ENCODE data around the gene HOXA2.

Gene HOXA2

DNA sequence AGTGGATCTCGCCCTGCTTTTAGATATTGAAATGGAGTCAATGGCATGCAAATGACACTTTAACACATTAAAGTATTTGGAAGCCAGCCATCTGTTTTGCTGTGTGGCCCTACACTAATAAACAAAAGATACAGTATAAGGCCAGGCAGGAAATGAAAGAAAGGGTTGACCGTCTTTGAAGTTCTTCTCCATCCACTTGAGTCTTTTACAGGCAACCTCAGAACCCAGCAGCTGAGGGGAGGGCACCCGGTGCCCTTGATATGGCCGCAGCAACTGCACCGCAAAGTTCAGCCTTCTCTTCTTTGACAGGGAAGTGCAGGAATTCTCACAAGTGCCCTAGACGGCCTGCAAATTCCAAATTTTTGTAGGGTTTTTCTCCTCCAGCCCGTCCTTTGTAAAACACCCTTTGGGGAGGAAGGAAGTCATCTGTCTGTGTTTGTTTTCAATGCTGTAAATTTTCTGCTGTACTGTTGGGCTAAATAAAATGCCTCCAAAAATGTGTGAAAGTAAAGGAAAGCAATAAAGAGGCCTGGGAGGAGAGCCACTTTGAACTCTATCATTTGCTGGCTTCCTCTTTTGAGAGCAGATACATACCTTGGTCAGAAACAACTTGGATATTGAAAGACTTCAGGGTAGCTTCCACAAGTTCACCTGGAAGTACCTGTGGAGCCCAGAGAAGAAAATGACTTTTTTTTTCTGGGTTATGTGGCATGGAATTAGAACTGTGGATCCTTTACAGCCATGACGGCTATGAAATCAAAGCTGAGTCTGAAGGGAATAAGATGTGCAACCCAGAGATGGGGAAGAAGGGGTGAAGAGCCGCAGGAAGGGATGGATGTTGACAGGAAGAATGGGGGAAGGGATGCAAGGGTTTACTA lies 10.3 kb downstream of the HOXA2 start:
- Histone ChIP-seq H3K36me3 (ENCODE audit: control insufficient read depth, insufficient read depth, low read length, severe bottlenecking) (no peaks in the 10 kb centered on the region), H3K9me3 (ENCODE audit: control insufficient read depth, low read length) (no peaks in the 10 kb centered on the region), H3K27me3 (replicated peaks; ENCODE audit: control insufficient read depth, insufficient read depth, low read length) (no peaks in the 10 kb centered on the region), H3K4me3 (ENCODE audit: low read length) (no peak overlapping the region), H3K9ac (ENCODE audit: low read length) (no peak overlapping the region), H3K4me1 (ENCODE audit: control insufficient read depth, insufficient read depth, low read length) (peaks cover 9% of the 10 kb centered on the region)
- DNase-seq (ENCODE audit: low read depth): no peak

GRCh38 chr7:27091105-27091504 lies 11.4 kb downstream of the HOXA2 start:
- H3K27me3 ChIP-seq (replicated peaks; ENCODE audit: control insufficient read depth, insufficient read depth, low read length): no peaks in the 10 kb centered on the region
- H3K9me3 ChIP-seq (ENCODE audit: control insufficient read depth, low read length): no peaks in the 10 kb centered on the region
- H3K36me3 ChIP-seq (ENCODE audit: control insufficient read depth, insufficient read depth, low read length, severe bottlenecking): no peaks in the 10 kb centered on the region
- DNase-seq (ENCODE audit: low read depth): no peak
- peaks cover 7% of the 10 kb centered on the region for H3K4me1 ChIP-seq (ENCODE audit: control insufficient read depth, insufficient read depth, low read length)
- no peak overlapping the region for H3K4me3 ChIP-seq (ENCODE audit: low read length)
- H3K9ac ChIP-seq (ENCODE audit: low read length): no peak overlapping the region

- no peaks in the 10 kb centered on the region for H3K9me3 ChIP-seq (ENCODE audit: control insufficient read depth, low read length)
- peak overlapping the region; percentile 29 for H3K4me3 ChIP-seq (ENCODE audit: low read length)
- DNase-seq (ENCODE audit: low read depth): no peak
- no peaks in the 10 kb centered on the region for H3K27me3 ChIP-seq (replicated peaks; ENCODE audit: control insufficient read depth, insufficient read depth, low read length)
- H3K36me3 ChIP-seq (ENCODE audit: control insufficient read depth, insufficient read depth, low read length, severe bottlenecking): no peaks in the 10 kb centered on the region
- no peaks in the 10 kb centered on the region for H3K4me1 ChIP-seq (ENCODE audit: control insufficient read depth, insufficient read depth, low read length)
- no peak overlapping the region for H3K9ac ChIP-seq (ENCODE audit: low read length)
Measured at GRCh38 chr7:27088002-27088922, 14.2 kb downstream of the HOXA2 start.

- Histone ChIP-seq H3K4me3 (ENCODE audit: low read length) (no peak overlapping the region), H3K36me3 (ENCODE audit: control insufficient read depth, insufficient read depth, low read length, severe bottlenecking) (no peaks in the 10 kb centered on the region), H3K9me3 (ENCODE audit: control insufficient read depth, low read length) (no peaks in the 10 kb centered on the region), H3K9ac (ENCODE audit: low read length) (no peak overlapping the region), H3K27me3 (replicated peaks; ENCODE audit: control insufficient read depth, insufficient read depth, low read length) (no peaks in the 10 kb centered on the region), H3K4me1 (ENCODE audit: control insufficient read depth, insufficient read depth, low read length) (no peaks in the 10 kb centered on the region)
- no peak for DNase-seq (ENCODE audit: low read depth)
Measured at GRCh38 chr7:27083646-27084045, 18.8 kb downstream of the HOXA2 start.

DNA sequence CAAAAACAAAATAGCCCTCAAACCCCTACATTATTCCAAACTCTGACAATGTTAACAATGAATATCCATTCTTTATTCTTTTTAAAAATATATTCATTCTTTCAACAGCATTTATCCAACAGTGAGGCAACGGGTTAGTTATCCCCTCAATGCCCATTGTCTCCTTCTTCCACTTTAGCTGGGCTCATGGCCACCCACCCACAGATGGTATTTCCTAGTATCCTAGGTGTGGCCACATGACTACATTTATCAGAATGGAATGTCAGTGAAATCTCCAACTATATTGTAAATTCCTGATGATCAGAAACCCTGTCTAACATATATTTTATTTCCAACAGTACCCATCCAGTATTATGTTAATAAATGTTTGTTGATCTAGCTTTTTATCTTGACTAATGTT lies 20.3 kb downstream of the HOXA2 start:
- H3K27me3 ChIP-seq (replicated peaks; ENCODE audit: control insufficient read depth, insufficient read depth, low read length): no peaks in the 10 kb centered on the region
- no peak overlapping the region for H3K9ac ChIP-seq (ENCODE audit: low read length)
- DNase-seq (ENCODE audit: low read depth): no peak
- H3K4me1 ChIP-seq (ENCODE audit: control insufficient read depth, insufficient read depth, low read length): no peaks in the 10 kb centered on the region
- no peaks in the 10 kb centered on the region for H3K36me3 ChIP-seq (ENCODE audit: control insufficient read depth, insufficient read depth, low read length, severe bottlenecking)
- H3K4me3 ChIP-seq (ENCODE audit: low read length): no peak overlapping the region
- H3K9me3 ChIP-seq (ENCODE audit: control insufficient read depth, low read length): no peaks in the 10 kb centered on the region

DNA sequence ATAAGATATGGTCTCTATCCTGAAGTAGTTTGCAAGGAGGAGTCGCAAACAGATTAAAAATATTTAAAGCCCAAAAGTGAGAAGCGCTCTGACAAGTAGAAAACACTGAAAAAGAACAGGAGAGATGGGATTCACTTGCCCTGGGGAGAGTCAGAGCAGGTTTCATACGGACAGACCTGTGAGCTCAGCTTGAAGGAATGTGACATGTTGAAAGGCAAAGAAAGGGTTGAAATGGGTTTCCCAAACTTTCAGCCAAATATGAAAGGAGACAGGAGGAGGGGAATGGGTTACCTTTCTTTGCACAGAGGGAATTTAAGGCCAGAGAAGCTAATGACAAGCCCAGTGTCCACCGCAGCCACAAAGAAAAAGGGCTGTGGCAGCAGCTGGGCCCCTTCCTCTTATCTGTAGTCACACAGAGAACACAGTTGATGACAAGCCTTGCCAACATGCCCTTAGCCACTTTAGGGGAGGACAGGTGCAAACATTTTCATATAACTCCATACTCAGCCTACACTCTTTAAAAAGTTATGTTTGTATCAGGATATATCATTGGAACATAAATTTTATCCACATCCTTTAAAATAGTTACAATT lies 21.5 kb downstream of the HOXA2 start:
- Histone ChIP-seq H3K4me1 (ENCODE audit: control insufficient read depth, insufficient read depth, low read length) (no peaks in the 10 kb centered on the region), H3K27me3 (replicated peaks; ENCODE audit: control insufficient read depth, insufficient read depth, low read length) (no peaks in the 10 kb centered on the region), H3K9me3 (ENCODE audit: control insufficient read depth, low read length) (no peaks in the 10 kb centered on the region), H3K4me3 (ENCODE audit: low read length) (no peak overlapping the region), H3K36me3 (ENCODE audit: control insufficient read depth, insufficient read depth, low read length, severe bottlenecking) (no peaks in the 10 kb centered on the region), H3K9ac (ENCODE audit: low read length) (no peak overlapping the region)
- no peak for DNase-seq (ENCODE audit: low read depth)

DNA sequence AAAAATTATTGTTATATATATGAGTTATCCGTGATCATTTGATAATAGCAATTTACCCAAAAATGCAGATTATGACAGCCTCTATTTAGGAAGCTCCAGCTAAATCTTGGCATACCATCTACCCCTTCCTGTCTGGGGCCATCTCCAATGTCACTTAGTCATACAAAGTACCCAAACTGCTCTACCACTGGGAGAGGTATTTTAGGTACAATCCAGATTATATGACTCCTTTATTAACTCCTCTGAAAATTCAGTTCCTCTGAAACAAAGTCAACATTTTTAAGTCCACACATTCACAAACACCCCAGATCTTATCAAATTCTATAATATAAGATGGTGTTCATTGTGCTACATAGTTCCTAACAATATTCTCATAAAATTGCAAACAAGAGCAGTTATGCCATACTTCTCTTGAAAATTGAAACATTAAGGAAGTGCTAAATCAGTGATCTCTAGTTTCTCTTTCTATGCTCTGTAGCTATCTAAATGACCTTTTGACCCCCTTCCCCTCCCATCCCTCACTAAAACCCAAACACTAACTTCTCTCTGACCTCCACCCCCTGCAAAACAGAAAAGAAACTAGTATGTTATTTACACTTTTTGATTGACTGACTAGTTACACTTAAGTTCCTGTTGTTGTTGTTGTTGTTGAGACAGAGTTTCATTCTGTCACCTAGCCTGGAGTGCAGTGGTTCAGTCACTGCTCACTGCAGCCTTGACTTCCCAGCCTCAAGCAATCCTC lies 23.1 kb downstream of the HOXA2 start:
- no peaks in the 10 kb centered on the region for H3K36me3 ChIP-seq (ENCODE audit: control insufficient read depth, insufficient read depth, low read length, severe bottlenecking)
- no peaks in the 10 kb centered on the region for H3K4me1 ChIP-seq (ENCODE audit: control insufficient read depth, insufficient read depth, low read length)
- H3K4me3 ChIP-seq (ENCODE audit: low read length): no peak overlapping the region
- DNase-seq (ENCODE audit: low read depth): no peak
- no peak overlapping the region for H3K9ac ChIP-seq (ENCODE audit: low read length)
- H3K9me3 ChIP-seq (ENCODE audit: control insufficient read depth, low read length): no peaks in the 10 kb centered on the region
- H3K27me3 ChIP-seq (replicated peaks; ENCODE audit: control insufficient read depth, insufficient read depth, low read length): no peaks in the 10 kb centered on the region

GRCh38 chr7:27078616-27079233 lies 23.8 kb downstream of the HOXA2 start:
- H3K27me3 ChIP-seq (replicated peaks; ENCODE audit: control insufficient read depth, insufficient read depth, low read length): no peaks in the 10 kb centered on the region
- H3K4me3 ChIP-seq (ENCODE audit: low read length): no peak overlapping the region
- H3K9ac ChIP-seq (ENCODE audit: low read length): no peak overlapping the region
- DNase-seq (ENCODE audit: low read depth): no peak
- no peaks in the 10 kb centered on the region for H3K4me1 ChIP-seq (ENCODE audit: control insufficient read depth, insufficient read depth, low read length)
- no peaks in the 10 kb centered on the region for H3K9me3 ChIP-seq (ENCODE audit: control insufficient read depth, low read length)
- H3K36me3 ChIP-seq (ENCODE audit: control insufficient read depth, insufficient read depth, low read length, severe bottlenecking): no peaks in the 10 kb centered on the region

GRCh38 chr7:27073076-27073475 lies 29.4 kb downstream of the HOXA2 start:
- Histone ChIP-seq H3K4me3 (ENCODE audit: low read length) (no peak overlapping the region), H3K9ac (ENCODE audit: low read length) (no peak overlapping the region), H3K9me3 (ENCODE audit: control insufficient read depth, low read length) (no peaks in the 10 kb centered on the region), H3K36me3 (ENCODE audit: control insufficient read depth, insufficient read depth, low read length, severe bottlenecking) (no peaks in the 10 kb centered on the region), H3K4me1 (ENCODE audit: control insufficient read depth, insufficient read depth, low read length) (no peaks in the 10 kb centered on the region), H3K27me3 (replicated peaks; ENCODE audit: control insufficient read depth, insufficient read depth, low read length) (no peaks in the 10 kb centered on the region)
- DNase-seq (ENCODE audit: low read depth): no peak

DNA sequence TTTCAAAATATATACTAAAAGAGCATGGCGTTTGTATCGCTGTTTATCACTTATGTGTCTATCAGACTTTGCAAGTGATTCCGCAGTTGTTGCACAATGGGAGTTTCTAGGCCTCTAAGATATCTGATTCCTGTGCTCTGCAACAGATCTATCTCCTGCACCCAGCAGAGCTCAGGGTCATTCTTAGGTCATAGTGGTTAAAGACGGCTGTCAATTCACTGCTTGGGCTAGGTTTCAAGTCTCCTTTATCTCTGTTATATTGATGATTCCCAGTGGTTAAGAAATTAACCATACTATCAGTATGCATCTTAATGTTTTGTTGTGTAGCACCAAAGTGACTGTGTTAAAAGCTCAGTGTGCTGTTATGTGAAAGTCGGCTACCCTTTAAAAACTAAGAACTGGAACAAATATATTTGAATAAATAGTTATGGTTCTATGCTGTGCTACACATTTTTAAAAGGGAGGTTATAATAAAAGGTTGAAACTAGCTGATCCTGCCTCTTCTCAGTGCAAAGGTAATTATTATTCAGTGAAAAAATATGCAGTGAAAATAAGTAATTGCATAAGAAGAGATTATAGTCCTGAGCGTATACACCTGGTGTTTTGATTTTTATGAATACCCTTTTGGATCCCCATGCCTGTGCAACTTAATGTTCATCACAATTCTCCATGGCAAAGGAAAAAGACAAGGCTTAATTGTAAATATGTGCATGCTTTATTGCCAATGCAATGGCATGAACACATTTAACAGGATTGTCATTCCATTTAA lies 30.7 kb downstream of the HOXA2 start:
- Histone ChIP-seq H3K4me3 (ENCODE audit: low read length) (no peak overlapping the region), H3K9me3 (ENCODE audit: control insufficient read depth, low read length) (no peaks in the 10 kb centered on the region), H3K4me1 (ENCODE audit: control insufficient read depth, insufficient read depth, low read length) (no peaks in the 10 kb centered on the region), H3K27me3 (replicated peaks; ENCODE audit: control insufficient read depth, insufficient read depth, low read length) (no peaks in the 10 kb centered on the region), H3K36me3 (ENCODE audit: control insufficient read depth, insufficient read depth, low read length, severe bottlenecking) (no peaks in the 10 kb centered on the region), H3K9ac (ENCODE audit: low read length) (no peak overlapping the region)
- no peak for DNase-seq (ENCODE audit: low read depth)

All from adipocyte (in vitro differentiated cells).